ENCODE measurements around the gene LSM6.

GRCh38 chr4:146235654-146236177, 60.2 kb downstream of the LSM6 start:
- TF ChIP-seq CTCF (IDR thresholded peaks at IDR 0.05; ENCODE audit: low read length) (no peak), EZH2phosphoT487 (IDR thresholded peaks at IDR 0.05; ENCODE audit: low read length) (no peak)
